Gastrocnemius medialis (tissue), 4 donors: ENCODE data around the gene TBX3. TPM values are rescaled to one million over a fixed set of nuclear protein-coding genes. Genes with fewer than 3 reads are reported as not detected.

ENCODE experiments used
- ATAC-seq, 2 donors: fragments of 150-250 bp; one replicate each; pipeline ENCODE4 v1.9.1; 2016
- DNase-seq, 2 donors: peaks; one replicate each; pipeline ENCODE4 v3.0.0-alpha.2; 2019
- H3K27ac ChIP-seq, 4 donors: fragments of 200-600 bp; sonication (generic); 1 replicate in 1 of 4; 2 replicates in 3 of 4; pipeline ENCODE4 v1.5.1; 2016 to 2018; ENCODE audit warnings: mild to moderate bottlenecking in 2 of 4, moderate library complexity in 1 of 4
- H3K27me3 ChIP-seq, 3 donors: fragments of 200-600 bp; sonication (generic) in 2 of 3; 1 replicate in 1 of 3; 2 replicates in 2 of 3; pipeline versions ENCODE4 v1.5.1 to v1.6.0; 2016 to 2019; ENCODE audit warnings: mild to moderate bottlenecking in 1 of 3, moderate library complexity in 1 of 3
- H3K36me3 ChIP-seq, 2 donors: fragments of 200-600 bp; sonication (generic) in 1 of 2; one replicate each; pipeline ENCODE4 v1.5.1; 2017 to 2018
- H3K4me1 ChIP-seq, 2 donors: fragments of 200-600 bp; sonication (generic) in 1 of 2; one replicate each; pipeline ENCODE4 v1.5.1; 2016 to 2017; ENCODE audit warnings: mild to moderate bottlenecking in 2 of 2
- H3K4me3 ChIP-seq, 4 donors: fragments of 200-600 bp; sonication (generic) in 3 of 4; 1 replicate in 1 of 4; 2 replicates in 3 of 4; pipeline ENCODE4 v1.5.1; 2016 to 2019; ENCODE audit warnings: mild to moderate bottlenecking in 2 of 4
- H3K9me3 ChIP-seq, 3 donors: fragments of 200-600 bp; sonication (generic) in 2 of 3; 1 replicate in 1 of 3; 2 replicates in 2 of 3; pipeline ENCODE4 v1.5.1; 2016 to 2019
- POLR2A ChIP-seq, 2 donors: fragments of 450-650 bp; IDR thresholded peaks; one replicate each; pipeline ENCODE4 v1.6.1; 2017; ENCODE audit warnings: antibody characterized with exemption in 2 of 2, mild to moderate bottlenecking in 2 of 2, moderate library complexity in 2 of 2
- in situ Hi-C, 4 donors: fragments of 200-750 bp; cut with MboI; loops; one replicate each; pipeline versions ENCODE4 v1.15.0 to v1.8.0; 2017; ENCODE audit warnings: low sequenced_read_pairs in 4 of 4
- intact Hi-C: fragments of 100-400 bp; cut with DNase I; formaldehyde crosslinking; loops from one replicate; pipeline ENCODE4 v1.15.1; 2023; ENCODE audit warnings: low total_unique reads
- total RNA-seq, 4 donors: library from RNA; depleted of rRNA; stranded (reverse); fragments of >200 nt; gene quantifications; one replicate each; pipeline versions ENCODE4 v1.1.0 to v1.2.3, GENCODE V29; 2016
- TF ChIP-seq, protein P1 (sequence below), 5 experiments: fragments of 450-650 bp in 3 of 5; fragments of 200-600 bp in 2 of 5; sonication (generic) in 2 of 5; IDR thresholded peaks in 4 of 5; conservative IDR thresholded peaks in 1 of 5; 1 replicate in 4 of 5; 2 replicates in 1 of 5; pipeline ENCODE4 v1.5.1; 2016 to 2019; ENCODE audit warnings: antibody characterized with exemption in 5 of 5, mild to moderate bottlenecking in 3 of 5, moderate library complexity in 3 of 5

The TBX3 gene
- total RNA-seq, 4 donors from 2014 or later: 7.5 to 16.7 (median 11.9) TPM

DNA sequence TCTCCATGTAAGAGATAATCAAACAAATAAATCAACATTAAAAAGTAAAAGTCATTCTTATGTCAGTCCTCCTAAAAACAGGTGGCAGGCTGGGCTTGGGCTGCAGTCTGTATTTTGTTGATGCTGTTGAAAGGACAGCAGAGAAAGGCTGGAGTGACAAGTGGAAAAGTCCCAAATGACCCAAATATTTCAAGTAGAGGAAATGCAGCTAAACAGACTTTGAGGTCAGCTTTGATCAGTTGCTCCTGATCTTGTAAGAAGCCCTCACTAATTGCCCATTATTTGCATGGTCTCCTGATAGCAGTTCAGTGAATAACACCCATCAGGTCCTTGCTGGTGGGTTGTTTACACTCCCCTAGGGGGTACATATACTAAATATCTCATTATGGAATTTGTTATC is 24.9 kb downstream of the TBX3 start:
- DNase-seq (no peak), ATAC-seq (no peak)
- no peak overlapping the region for H3K27ac ChIP-seq
- no peaks in the 10 kb centered on the region for H3K9me3 ChIP-seq
- no peaks in the 10 kb centered on the region for H3K36me3 ChIP-seq
- intact Hi-C loops (no loop called here), in situ Hi-C loops (no loop called here)
- no peak overlapping the region for H3K4me3 ChIP-seq
- peaks cover 8 to 12% (median 8%) of the 10 kb centered on the region in 3 donors for H3K27me3 ChIP-seq
- no peak for TF ChIP-seq POLR2A (IDR thresholded peaks at IDR 0.05)
- TF ChIP-seq, protein P1, sequence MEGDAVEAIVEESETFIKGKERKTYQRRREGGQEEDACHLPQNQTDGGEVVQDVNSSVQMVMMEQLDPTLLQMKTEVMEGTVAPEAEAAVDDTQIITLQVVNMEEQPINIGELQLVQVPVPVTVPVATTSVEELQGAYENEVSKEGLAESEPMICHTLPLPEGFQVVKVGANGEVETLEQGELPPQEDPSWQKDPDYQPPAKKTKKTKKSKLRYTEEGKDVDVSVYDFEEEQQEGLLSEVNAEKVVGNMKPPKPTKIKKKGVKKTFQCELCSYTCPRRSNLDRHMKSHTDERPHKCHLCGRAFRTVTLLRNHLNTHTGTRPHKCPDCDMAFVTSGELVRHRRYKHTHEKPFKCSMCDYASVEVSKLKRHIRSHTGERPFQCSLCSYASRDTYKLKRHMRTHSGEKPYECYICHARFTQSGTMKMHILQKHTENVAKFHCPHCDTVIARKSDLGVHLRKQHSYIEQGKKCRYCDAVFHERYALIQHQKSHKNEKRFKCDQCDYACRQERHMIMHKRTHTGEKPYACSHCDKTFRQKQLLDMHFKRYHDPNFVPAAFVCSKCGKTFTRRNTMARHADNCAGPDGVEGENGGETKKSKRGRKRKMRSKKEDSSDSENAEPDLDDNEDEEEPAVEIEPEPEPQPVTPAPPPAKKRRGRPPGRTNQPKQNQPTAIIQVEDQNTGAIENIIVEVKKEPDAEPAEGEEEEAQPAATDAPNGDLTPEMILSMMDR (IDR thresholded peaks at IDR 0.05 in 4 of 5, conservative IDR thresholded peaks at IDR 0.05 in 1 of 5): no peak
- no peaks in the 10 kb centered on the region for H3K4me1 ChIP-seq

DNA sequence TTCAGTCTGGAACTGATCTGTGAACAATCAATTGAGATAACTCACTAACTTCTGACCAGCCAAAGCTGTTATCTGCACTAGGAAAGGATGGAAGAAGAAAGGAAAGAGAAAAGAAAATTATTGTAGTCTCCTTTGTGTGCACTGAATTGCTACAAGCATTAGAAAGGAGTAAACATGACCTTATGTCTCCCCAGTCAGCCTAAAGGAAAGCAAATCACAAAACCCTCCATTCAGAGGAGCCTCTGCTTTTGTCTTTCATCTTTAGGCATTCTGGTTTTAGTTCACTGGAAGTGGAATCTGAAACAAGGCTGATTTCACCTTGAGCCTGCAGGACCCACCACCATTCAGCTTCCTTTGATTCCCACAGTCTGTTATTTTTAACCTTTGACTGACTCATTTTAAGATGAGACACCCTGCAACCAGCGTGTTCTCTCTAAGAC is 26.0 kb downstream of the TBX3 start:
- ATAC-seq (no peak), DNase-seq (no peak)
- intact Hi-C loops: no loop called here
- Histone ChIP-seq H3K36me3 (no peaks in the 10 kb centered on the region), H3K4me1 (no peaks in the 10 kb centered on the region), H3K27me3 (peaks cover 0 to 4% (median 2%) of the 10 kb centered on the region in 3 donors), H3K4me3 (no peak overlapping the region), H3K27ac (no peak overlapping the region), H3K9me3 (no peaks in the 10 kb centered on the region)
- TF ChIP-seq, protein P1 (IDR thresholded peaks at IDR 0.05 in 4 of 5, conservative IDR thresholded peaks at IDR 0.05 in 1 of 5): no peak
- TF ChIP-seq POLR2A (IDR thresholded peaks at IDR 0.05): no peak
- in situ Hi-C loops: no loop called here

DNA sequence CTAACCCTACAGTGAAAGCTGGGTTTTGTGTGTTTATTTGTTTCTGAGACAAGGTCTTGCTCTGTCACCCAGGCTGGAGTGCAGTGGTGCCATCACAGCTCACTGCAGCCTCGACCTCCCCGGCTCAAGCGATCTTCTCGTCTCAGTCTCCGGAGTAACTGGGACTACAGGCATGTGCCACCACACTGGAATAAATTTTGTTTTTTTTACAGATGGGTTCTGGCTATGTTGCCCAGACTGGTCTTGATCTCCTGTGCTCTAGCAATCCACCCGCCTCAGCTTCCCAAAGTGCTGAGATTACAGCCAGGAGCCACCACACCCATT is 26.4 kb downstream of the TBX3 start:
- no peaks in the 10 kb centered on the region for H3K4me1 ChIP-seq
- no peaks in the 10 kb centered on the region for H3K27me3 ChIP-seq
- H3K4me3 ChIP-seq: no peak overlapping the region
- no peaks in the 10 kb centered on the region for H3K9me3 ChIP-seq
- H3K36me3 ChIP-seq: no peaks in the 10 kb centered on the region
- no peak for ATAC-seq
- no peak overlapping the region for H3K27ac ChIP-seq
- TF ChIP-seq POLR2A (IDR thresholded peaks at IDR 0.05): no peak
- TF ChIP-seq, protein P1 (IDR thresholded peaks at IDR 0.05 in 4 of 5, conservative IDR thresholded peaks at IDR 0.05 in 1 of 5): no peak
- intact Hi-C loops (no loop called here), in situ Hi-C loops (no loop called here)
- DNase-seq: no peak

DNA sequence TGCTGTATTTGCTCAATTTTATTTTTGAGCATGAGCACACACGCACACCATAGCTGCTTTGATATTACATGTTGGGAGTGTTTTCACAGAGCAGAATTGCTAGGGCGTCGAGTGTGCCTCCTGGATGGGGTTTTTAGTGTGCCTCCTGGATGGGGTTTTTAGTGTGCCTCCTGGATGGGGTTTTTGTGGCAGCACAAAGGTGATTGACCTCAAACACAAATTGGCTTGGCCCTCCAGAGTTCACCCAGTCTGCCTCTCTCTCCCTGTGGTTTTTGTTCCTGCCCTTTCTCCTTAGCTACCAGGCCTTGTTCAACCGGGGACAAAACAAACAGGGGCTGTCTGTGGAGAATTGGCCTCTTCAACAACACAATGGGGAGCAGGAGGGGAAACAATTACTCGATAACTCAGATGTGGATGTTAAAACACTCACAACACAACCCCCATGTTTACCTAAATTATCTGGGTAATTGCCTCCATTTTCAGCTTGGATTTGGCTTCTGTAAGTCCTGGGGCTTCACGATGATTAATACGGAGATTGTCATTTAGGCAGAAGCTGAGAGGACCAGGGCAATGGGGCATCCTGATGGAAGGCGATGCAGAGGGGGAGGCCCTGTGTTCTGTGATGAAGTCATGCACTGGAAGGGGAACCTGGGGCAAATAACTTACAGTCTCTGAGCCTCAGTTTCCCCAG is 26.9 kb downstream of the TBX3 start:
- Histone ChIP-seq H3K4me3 (no peak overlapping the region), H3K27ac (no peak overlapping the region), H3K9me3 (no peaks in the 10 kb centered on the region), H3K27me3 (no peaks in the 10 kb centered on the region), H3K36me3 (no peaks in the 10 kb centered on the region), H3K4me1 (no peaks in the 10 kb centered on the region)
- TF ChIP-seq POLR2A (IDR thresholded peaks at IDR 0.05): no peak
- TF ChIP-seq, protein P1 (IDR thresholded peaks at IDR 0.05 in 4 of 5, conservative IDR thresholded peaks at IDR 0.05 in 1 of 5): no peak
- intact Hi-C loops: no loop called here
- in situ Hi-C loops: no loop called here
- DNase-seq (no peak), ATAC-seq (no peak)
